Measurements from ENCODE around the gene ANKDD1A. TPM values are rescaled to one million over a fixed set of nuclear protein-coding genes. Genes with fewer than 3 reads are reported as not detected.

The ANKDD1A gene
- total RNA-seq, 1 experiment from 2014 or later, result 1.8 TPM

DNA sequence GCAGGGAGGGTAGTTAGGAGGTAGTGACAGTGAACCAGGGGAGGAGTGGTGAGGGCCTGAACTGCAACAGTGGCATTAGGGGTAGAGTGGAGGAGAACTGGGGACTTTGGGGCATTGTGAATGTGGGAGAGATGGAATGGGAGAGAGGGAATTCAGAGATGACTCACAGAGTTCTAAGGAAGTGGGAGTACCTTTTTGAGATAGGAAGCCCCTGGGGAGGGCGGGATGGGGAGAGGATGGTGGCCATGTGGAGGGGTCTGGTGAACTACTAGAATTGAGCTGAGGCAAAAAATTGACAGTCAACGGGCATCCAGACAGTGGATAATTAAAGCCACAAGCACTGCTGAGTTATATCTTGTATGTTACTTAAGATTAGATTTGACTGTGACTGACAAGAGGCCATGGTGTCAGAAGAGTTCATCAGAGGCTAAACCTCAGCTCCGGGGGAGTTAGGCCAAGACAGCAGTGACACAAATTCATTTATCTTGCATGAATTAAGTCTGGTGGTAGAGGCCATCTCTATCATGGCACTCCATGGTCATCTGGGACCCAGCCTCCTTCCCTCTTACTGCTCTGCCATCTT lies 36.0 kb upstream of the ANKDD1A start:
- no peak overlapping the region for H3K9ac ChIP-seq (ENCODE audit: low read length)
- H3K4me1 ChIP-seq (ENCODE audit: low read length), result no peaks in the 10 kb centered on the region
- H3K9me3 ChIP-seq (ENCODE audit: low read length), result no peaks in the 10 kb centered on the region
- no peak overlapping the region for H3K27ac ChIP-seq (ENCODE audit: low read length)
- no peak overlapping the region for H2AFZ ChIP-seq (ENCODE audit: low read length)
- no peaks in the 10 kb centered on the region for H3K79me2 ChIP-seq (ENCODE audit: low read length)
- DNase-seq, result no peak
- H3K9me2 ChIP-seq (replicated peaks; ENCODE audit: insufficient read depth, low read length), result no peaks in the 10 kb centered on the region
- H4K20me1 ChIP-seq (ENCODE audit: insufficient read depth, low read depth, low read length), result no peaks in the 10 kb centered on the region
- H3K4me3 ChIP-seq (ENCODE audit: low read length), result no peak overlapping the region
- H3K27me3 ChIP-seq (ENCODE audit: low read length), result no peaks in the 10 kb centered on the region
- H3K4me2 ChIP-seq (ENCODE audit: low read depth, low read length, poor library complexity, severe bottlenecking), result no peak overlapping the region
- H3K36me3 ChIP-seq (ENCODE audit: insufficient read depth, low read length), result no peaks in the 10 kb centered on the region

DNA sequence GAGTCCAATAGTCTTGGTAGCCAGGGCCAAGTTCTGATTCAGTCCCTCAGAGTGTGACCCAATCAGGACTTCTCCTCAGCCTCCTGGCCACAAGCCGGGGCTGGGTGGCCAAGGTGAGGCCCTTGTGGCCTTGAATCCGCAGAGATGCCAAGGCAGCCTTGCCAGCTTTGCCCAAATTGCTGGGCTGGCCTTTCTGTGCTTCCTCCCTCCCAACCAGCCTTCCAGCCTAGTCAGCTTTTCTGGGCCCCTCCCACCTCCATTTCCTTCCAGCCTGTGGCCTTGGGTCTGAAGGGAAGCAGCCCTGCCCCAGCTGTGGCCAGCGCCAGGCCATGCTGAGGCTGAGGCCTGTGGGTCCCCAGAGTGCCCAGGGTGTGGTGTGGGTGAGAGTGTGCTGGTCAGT lies 34.3 kb upstream of the ANKDD1A start:
- H3K36me3 ChIP-seq (ENCODE audit: insufficient read depth, low read length), result no peaks in the 10 kb centered on the region
- no peaks in the 10 kb centered on the region for H3K79me2 ChIP-seq (ENCODE audit: low read length)
- H3K27me3 ChIP-seq (ENCODE audit: low read length), result no peaks in the 10 kb centered on the region
- H3K4me2 ChIP-seq (ENCODE audit: low read depth, low read length, poor library complexity, severe bottlenecking), result no peak overlapping the region
- no peak overlapping the region for H3K9ac ChIP-seq (ENCODE audit: low read length)
- no peak overlapping the region for H3K27ac ChIP-seq (ENCODE audit: low read length)
- no peak overlapping the region for H2AFZ ChIP-seq (ENCODE audit: low read length)
- no peaks in the 10 kb centered on the region for H3K9me3 ChIP-seq (ENCODE audit: low read length)
- no peak for DNase-seq
- no peaks in the 10 kb centered on the region for H3K4me1 ChIP-seq (ENCODE audit: low read length)
- no peaks in the 10 kb centered on the region for H4K20me1 ChIP-seq (ENCODE audit: insufficient read depth, low read depth, low read length)
- H3K9me2 ChIP-seq (replicated peaks; ENCODE audit: insufficient read depth, low read length), result no peaks in the 10 kb centered on the region
- no peak overlapping the region for H3K4me3 ChIP-seq (ENCODE audit: low read length)

DNA sequence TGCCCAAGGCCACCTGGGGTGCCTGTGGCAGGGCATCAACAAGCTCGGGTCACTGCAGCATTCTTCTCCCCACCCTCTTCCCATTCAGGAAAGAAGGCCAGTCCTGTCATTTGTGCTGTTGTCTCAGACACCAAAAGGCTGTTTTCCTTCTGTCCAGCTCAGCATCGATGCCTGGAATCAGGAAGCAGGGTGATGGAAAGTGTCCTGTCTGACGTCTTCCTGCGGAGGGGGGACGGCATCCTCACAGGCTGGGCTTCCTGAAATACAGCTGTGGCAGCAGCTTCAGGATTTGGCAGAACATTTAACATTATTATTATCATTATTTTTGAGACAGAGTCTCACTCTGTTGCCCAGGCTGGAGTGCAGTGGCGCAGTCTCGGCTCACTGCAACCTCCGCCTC lies 33.0 kb upstream of the ANKDD1A start:
- H3K36me3 ChIP-seq (ENCODE audit: insufficient read depth, low read length), result no peaks in the 10 kb centered on the region
- no peaks in the 10 kb centered on the region for H3K4me1 ChIP-seq (ENCODE audit: low read length)
- H3K27ac ChIP-seq (ENCODE audit: low read length), result no peak overlapping the region

DNA sequence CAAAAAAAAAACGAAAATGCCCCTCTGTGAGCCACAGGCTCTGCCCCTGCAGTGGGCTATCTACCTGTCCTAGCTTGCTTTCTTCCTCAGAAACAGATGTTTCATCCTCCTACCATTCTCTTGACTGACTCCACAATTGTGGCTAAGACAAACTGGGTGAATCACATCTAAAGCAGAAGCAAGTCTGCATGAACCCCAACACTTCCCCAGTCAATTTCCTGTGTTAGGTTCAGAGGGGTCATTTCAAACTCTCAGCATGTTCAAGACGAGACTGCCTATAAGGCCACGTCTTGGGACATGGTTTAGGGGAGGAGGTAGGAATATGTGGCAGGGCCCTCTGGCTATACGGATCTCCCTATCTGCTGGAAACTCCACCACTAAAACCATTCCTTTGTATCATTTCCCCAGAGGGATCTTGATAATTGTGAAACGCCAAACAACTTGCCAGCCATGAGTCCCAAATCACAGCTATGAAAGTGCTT lies 28.6 kb upstream of the ANKDD1A start:
- Histone ChIP-seq H3K4me3 (ENCODE audit: low read length) (no peak overlapping the region), H2AFZ (ENCODE audit: low read length) (no peak overlapping the region), H3K4me1 (ENCODE audit: low read length) (no peaks in the 10 kb centered on the region), H3K9me3 (ENCODE audit: low read length) (no peaks in the 10 kb centered on the region), H3K36me3 (ENCODE audit: insufficient read depth, low read length) (no peaks in the 10 kb centered on the region), H3K9me2 (replicated peaks; ENCODE audit: insufficient read depth, low read length) (no peaks in the 10 kb centered on the region), H3K9ac (ENCODE audit: low read length) (no peak overlapping the region), H4K20me1 (ENCODE audit: insufficient read depth, low read depth, low read length) (no peaks in the 10 kb centered on the region), H3K4me2 (ENCODE audit: low read depth, low read length, poor library complexity, severe bottlenecking) (no peak overlapping the region), H3K79me2 (ENCODE audit: low read length) (no peaks in the 10 kb centered on the region), H3K27ac (ENCODE audit: low read length) (no peak overlapping the region), H3K27me3 (ENCODE audit: low read length) (no peaks in the 10 kb centered on the region)
- DNase-seq, result no peak

More for the DNA sequence above, 33.0 kb upstream of the ANKDD1A start:
- Histone ChIP-seq H3K79me2 (ENCODE audit: low read length) (no peaks in the 10 kb centered on the region), H4K20me1 (ENCODE audit: insufficient read depth, low read depth, low read length) (no peaks in the 10 kb centered on the region), H2AFZ (ENCODE audit: low read length) (no peak overlapping the region), H3K9ac (ENCODE audit: low read length) (no peak overlapping the region), H3K9me3 (ENCODE audit: low read length) (no peaks in the 10 kb centered on the region), H3K4me2 (ENCODE audit: low read depth, low read length, poor library complexity, severe bottlenecking) (no peak overlapping the region), H3K4me3 (ENCODE audit: low read length) (no peak overlapping the region), H3K9me2 (replicated peaks; ENCODE audit: insufficient read depth, low read length) (no peaks in the 10 kb centered on the region), H3K27me3 (ENCODE audit: low read length) (no peaks in the 10 kb centered on the region)
- DNase-seq, result no peak

DNA sequence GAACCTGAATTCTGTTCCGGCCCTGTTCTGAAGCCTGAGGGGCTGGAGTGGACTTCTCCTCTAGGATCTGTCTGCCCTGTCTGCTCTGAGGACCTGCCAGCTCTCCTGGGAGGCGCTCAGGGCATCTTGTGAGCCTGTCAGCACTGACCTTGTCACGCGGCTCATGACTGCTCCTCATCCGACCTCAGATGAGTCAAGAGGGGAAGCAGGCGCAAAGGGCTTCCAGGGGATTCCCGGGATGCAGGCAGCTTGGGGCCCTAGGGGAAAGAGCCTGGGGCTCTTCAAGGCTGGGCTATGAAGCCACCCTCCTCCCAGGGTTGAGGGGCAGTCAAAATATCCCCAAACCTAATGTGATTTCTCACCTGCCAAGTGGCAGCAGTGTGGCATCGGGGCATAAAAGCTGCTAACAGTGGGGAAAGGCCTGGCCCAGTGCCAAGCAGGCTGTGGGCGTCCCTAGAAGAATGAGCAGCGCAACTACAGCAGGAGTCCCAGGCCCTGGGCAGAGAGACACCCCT lies 27.6 kb upstream of the ANKDD1A start:
- no peak overlapping the region for H2AFZ ChIP-seq (ENCODE audit: low read length)
- H4K20me1 ChIP-seq (ENCODE audit: insufficient read depth, low read depth, low read length), result no peaks in the 10 kb centered on the region
- H3K36me3 ChIP-seq (ENCODE audit: insufficient read depth, low read length), result no peaks in the 10 kb centered on the region
- H3K9me2 ChIP-seq (replicated peaks; ENCODE audit: insufficient read depth, low read length), result no peaks in the 10 kb centered on the region
- H3K79me2 ChIP-seq (ENCODE audit: low read length), result no peaks in the 10 kb centered on the region
- no peaks in the 10 kb centered on the region for H3K27me3 ChIP-seq (ENCODE audit: low read length)
- DNase-seq, result no peak
- H3K4me2 ChIP-seq (ENCODE audit: low read depth, low read length, poor library complexity, severe bottlenecking), result no peak overlapping the region
- H3K9ac ChIP-seq (ENCODE audit: low read length), result no peak overlapping the region
- H3K9me3 ChIP-seq (ENCODE audit: low read length), result no peaks in the 10 kb centered on the region
- no peak overlapping the region for H3K4me3 ChIP-seq (ENCODE audit: low read length)
- no peak overlapping the region for H3K27ac ChIP-seq (ENCODE audit: low read length)
- H3K4me1 ChIP-seq (ENCODE audit: low read length), result no peaks in the 10 kb centered on the region

DNA sequence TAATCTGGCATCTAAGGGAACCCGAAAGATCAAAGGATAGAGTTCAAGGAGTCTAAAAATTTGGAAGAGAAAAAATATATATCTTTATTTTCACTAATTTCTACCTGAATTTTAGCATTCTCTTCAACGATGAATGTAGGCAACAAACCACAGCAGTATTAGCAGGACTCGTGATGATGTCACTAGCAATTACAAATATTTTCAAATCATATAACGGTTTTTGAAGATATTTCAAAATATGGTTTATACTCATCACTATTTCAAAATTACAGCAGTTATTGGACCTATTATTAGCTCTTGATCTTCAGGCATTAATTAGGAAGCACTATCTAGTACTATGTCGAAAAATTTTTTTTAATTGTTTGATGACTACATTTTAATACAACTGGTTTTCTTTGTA lies 27.0 kb upstream of the ANKDD1A start:
- Histone ChIP-seq H4K20me1 (ENCODE audit: insufficient read depth, low read depth, low read length) (no peaks in the 10 kb centered on the region), H2AFZ (ENCODE audit: low read length) (no peak overlapping the region), H3K4me1 (ENCODE audit: low read length) (no peaks in the 10 kb centered on the region), H3K36me3 (ENCODE audit: insufficient read depth, low read length) (no peaks in the 10 kb centered on the region), H3K9me2 (replicated peaks; ENCODE audit: insufficient read depth, low read length) (no peaks in the 10 kb centered on the region), H3K9ac (ENCODE audit: low read length) (no peak overlapping the region), H3K4me3 (ENCODE audit: low read length) (no peak overlapping the region), H3K79me2 (ENCODE audit: low read length) (no peaks in the 10 kb centered on the region), H3K4me2 (ENCODE audit: low read depth, low read length, poor library complexity, severe bottlenecking) (no peak overlapping the region), H3K9me3 (ENCODE audit: low read length) (no peaks in the 10 kb centered on the region), H3K27ac (ENCODE audit: low read length) (no peak overlapping the region), H3K27me3 (ENCODE audit: low read length) (no peaks in the 10 kb centered on the region)
- no peak for DNase-seq

DNA sequence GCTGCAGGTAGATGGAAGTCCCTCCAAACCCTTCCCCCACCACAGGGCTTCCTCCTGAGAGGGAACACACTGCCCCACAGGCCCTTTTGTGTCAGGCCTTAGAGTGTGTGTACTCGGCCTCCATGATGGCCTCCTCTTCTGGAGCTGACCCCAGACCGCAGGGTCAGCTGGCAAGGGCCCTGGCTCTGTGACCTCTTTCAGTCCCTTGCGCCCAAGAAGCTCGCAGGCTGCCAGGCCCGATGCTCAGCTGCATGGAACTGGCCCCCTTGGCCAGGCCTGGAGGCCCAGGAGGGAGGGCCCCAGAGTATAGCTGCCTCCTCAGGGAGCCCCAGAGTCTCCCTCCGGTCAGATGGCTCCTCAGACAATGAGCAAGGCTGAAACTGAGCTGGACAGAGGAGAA lies 23.4 kb upstream of the ANKDD1A start:
- H3K9ac ChIP-seq (ENCODE audit: low read length), result no peak overlapping the region

DNA sequence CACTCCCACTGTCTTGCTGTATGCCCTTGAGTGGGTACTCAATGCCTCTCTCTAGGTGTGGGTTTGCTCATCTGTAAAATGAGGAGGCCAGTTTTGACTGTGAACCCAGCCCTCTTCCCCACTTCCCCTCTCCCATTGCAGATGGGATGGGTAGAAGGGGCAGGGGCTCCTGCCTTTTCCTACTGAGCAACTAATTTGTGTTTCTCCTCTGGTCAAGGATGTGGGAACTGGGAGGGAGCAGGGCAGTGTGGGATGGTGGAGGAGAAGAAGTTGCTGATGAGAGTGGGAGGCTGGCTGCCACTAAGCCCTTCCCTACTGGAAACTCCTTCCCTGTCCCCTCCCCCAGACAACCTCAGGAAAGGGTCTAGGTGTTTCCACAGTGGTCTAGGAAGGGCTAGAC lies 20.1 kb upstream of the ANKDD1A start:
- Histone ChIP-seq H3K9ac (ENCODE audit: low read length) (no peak overlapping the region), H3K4me1 (ENCODE audit: low read length) (peaks cover 41% of the 10 kb centered on the region), H3K4me2 (ENCODE audit: low read depth, low read length, poor library complexity, severe bottlenecking) (no peak overlapping the region), H3K9me2 (replicated peaks; ENCODE audit: insufficient read depth, low read length) (no peaks in the 10 kb centered on the region), H2AFZ (ENCODE audit: low read length) (no peak overlapping the region), H3K9me3 (ENCODE audit: low read length) (no peaks in the 10 kb centered on the region), H3K79me2 (ENCODE audit: low read length) (no peaks in the 10 kb centered on the region), H3K4me3 (ENCODE audit: low read length) (no peak overlapping the region), H4K20me1 (ENCODE audit: insufficient read depth, low read depth, low read length) (no peaks in the 10 kb centered on the region), H3K27me3 (ENCODE audit: low read length) (no peaks in the 10 kb centered on the region), H3K27ac (ENCODE audit: low read length) (no peak overlapping the region), H3K36me3 (ENCODE audit: insufficient read depth, low read length) (no peaks in the 10 kb centered on the region)
- DNase-seq, result no peak

More for the DNA sequence above, 23.4 kb upstream of the ANKDD1A start:
- Histone ChIP-seq H3K9me3 (ENCODE audit: low read length) (no peaks in the 10 kb centered on the region), H3K4me1 (ENCODE audit: low read length) (peaks cover 10% of the 10 kb centered on the region), H4K20me1 (ENCODE audit: insufficient read depth, low read depth, low read length) (no peaks in the 10 kb centered on the region), H3K79me2 (ENCODE audit: low read length) (no peaks in the 10 kb centered on the region), H3K4me2 (ENCODE audit: low read depth, low read length, poor library complexity, severe bottlenecking) (no peak overlapping the region), H3K4me3 (ENCODE audit: low read length) (no peak overlapping the region), H3K27me3 (ENCODE audit: low read length) (no peaks in the 10 kb centered on the region), H2AFZ (ENCODE audit: low read length) (no peak overlapping the region), H3K27ac (ENCODE audit: low read length) (no peak overlapping the region), H3K36me3 (ENCODE audit: insufficient read depth, low read length) (no peaks in the 10 kb centered on the region), H3K9me2 (replicated peaks; ENCODE audit: insufficient read depth, low read length) (no peaks in the 10 kb centered on the region)
- no peak for DNase-seq

Measured in Karpas-422 (cell line).